Chondrocyte (in vitro differentiated cells): ENCODE measurements around the gene LENG9. TPM values are rescaled to one million over a fixed set of nuclear protein-coding genes. Genes with fewer than 3 reads are reported as not detected.
"Not testable (repeated sequence)": the region's sequence is repeated elsewhere in the genome, so short reads cannot be mapped to it uniquely, and the experiment has no call there.

Source experiments
- DNase-seq: peaks from one replicate; pipeline ENCODE4 v3.0.0; 2021; ENCODE audit warnings: mixed read lengths, low spot score
- H3K27ac Mint-ChIP-seq: one replicate; pipeline ENCODE4 v1.8.0; 2021; ENCODE audit warnings: mild to moderate bottlenecking, moderate library complexity, mixed read lengths; ENCODE audit not compliant: unreplicated experiment
- H3K27me3 Mint-ChIP-seq: 2 replicates; pipeline ENCODE4 v1.8.0; 2021; ENCODE audit warnings: low read depth, mixed read lengths
- H3K36me3 Mint-ChIP-seq: 2 replicates; pipeline ENCODE4 v1.8.0; 2021; ENCODE audit warnings: low read depth, mixed read lengths
- H3K4me1 Mint-ChIP-seq: 2 replicates; pipeline ENCODE4 v1.8.0; 2021; ENCODE audit warnings: low read depth, mild to moderate bottlenecking, mixed read lengths
- H3K4me3 Mint-ChIP-seq: one replicate; pipeline ENCODE4 v1.8.0; 2021; ENCODE audit warnings: mild to moderate bottlenecking, moderate library complexity, mixed read lengths; ENCODE audit not compliant: unreplicated experiment
- H3K9me3 Mint-ChIP-seq: 2 replicates; pipeline ENCODE4 v1.8.0; 2021; ENCODE audit warnings: low read depth, mixed read lengths
- total RNA-seq: library from RNA; stranded (reverse); gene quantifications from 3 replicates; pipeline ENCODE4 v1.2.1, GENCODE V29; 2021
- TF ChIP-seq, protein P1 (sequence below): fragments of 200-600 bp; sonication (generic); IDR thresholded peaks from 2 replicates; pipeline ENCODE4 v1.5.0; 2021; ENCODE audit warnings: antibody characterized with exemption, mild to moderate bottlenecking, moderate library complexity

The LENG9 gene
- total RNA-seq, 1 donor from 2014 or later, result 13.2 TPM

GRCh38 chr19:54473892-54474372 lies 10.4 kb upstream of the LENG9 start:
- peak overlapping the region; percentile 70 for H3K4me3 Mint-ChIP-seq
- peaks cover 34% of the 10 kb centered on the region for H3K4me1 Mint-ChIP-seq
- no peaks in the 10 kb centered on the region for H3K9me3 Mint-ChIP-seq
- peak overlapping the region; percentile 93 for H3K27ac Mint-ChIP-seq
- peaks cover 4% of the 10 kb centered on the region for H3K27me3 Mint-ChIP-seq
- DNase-seq, result peak; percentile 50
- TF ChIP-seq, protein P1, sequence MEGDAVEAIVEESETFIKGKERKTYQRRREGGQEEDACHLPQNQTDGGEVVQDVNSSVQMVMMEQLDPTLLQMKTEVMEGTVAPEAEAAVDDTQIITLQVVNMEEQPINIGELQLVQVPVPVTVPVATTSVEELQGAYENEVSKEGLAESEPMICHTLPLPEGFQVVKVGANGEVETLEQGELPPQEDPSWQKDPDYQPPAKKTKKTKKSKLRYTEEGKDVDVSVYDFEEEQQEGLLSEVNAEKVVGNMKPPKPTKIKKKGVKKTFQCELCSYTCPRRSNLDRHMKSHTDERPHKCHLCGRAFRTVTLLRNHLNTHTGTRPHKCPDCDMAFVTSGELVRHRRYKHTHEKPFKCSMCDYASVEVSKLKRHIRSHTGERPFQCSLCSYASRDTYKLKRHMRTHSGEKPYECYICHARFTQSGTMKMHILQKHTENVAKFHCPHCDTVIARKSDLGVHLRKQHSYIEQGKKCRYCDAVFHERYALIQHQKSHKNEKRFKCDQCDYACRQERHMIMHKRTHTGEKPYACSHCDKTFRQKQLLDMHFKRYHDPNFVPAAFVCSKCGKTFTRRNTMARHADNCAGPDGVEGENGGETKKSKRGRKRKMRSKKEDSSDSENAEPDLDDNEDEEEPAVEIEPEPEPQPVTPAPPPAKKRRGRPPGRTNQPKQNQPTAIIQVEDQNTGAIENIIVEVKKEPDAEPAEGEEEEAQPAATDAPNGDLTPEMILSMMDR, result no peak
- peaks cover 2% of the 10 kb centered on the region for H3K36me3 Mint-ChIP-seq

- Mint-ChIP-seq H3K4me3 (peak within 1 kb of the TSS; percentile 70), H3K9me3 (no peaks in the 10 kb centered on the region), H3K27ac (peak within 1 kb of the TSS; percentile 93), H3K4me1 (peaks cover 30% of the 10 kb centered on the region), H3K27me3 (no peaks in the 10 kb centered on the region), H3K36me3 (peaks cover 2% of the 10 kb centered on the region)
- DNase-seq, result peak; percentile 73
- TF ChIP-seq, protein P1, result no peak
Measured at GRCh38 chr19:54473071-54473891, 9.7 kb upstream of the LENG9 start, which contains the start of gene CDC42EP5. Gene CDC42EP5 (minus strand): TSS chr19:54473296. CDS start chr19:54465547, 7,749 bp downstream.

- peak; percentile 81 for DNase-seq
- TF ChIP-seq, protein P1, result no peak
- Mint-ChIP-seq H3K27ac (peak overlapping the region; percentile 79), H3K27me3 (no peaks in the 10 kb centered on the region), H3K36me3 (peaks cover 2% of the 10 kb centered on the region), H3K4me3 (peak overlapping the region; percentile 77), H3K4me1 (peaks cover 30% of the 10 kb centered on the region), H3K9me3 (no peaks in the 10 kb centered on the region)
Measured at GRCh38 chr19:54470991-54471782, 7.6 kb upstream of the LENG9 start.

GRCh38 chr19:54470276-54470887 lies 6.8 kb upstream of the LENG9 start:
- TF ChIP-seq, protein P1, result no peak
- no peaks in the 10 kb centered on the region for H3K27me3 Mint-ChIP-seq

DNA sequence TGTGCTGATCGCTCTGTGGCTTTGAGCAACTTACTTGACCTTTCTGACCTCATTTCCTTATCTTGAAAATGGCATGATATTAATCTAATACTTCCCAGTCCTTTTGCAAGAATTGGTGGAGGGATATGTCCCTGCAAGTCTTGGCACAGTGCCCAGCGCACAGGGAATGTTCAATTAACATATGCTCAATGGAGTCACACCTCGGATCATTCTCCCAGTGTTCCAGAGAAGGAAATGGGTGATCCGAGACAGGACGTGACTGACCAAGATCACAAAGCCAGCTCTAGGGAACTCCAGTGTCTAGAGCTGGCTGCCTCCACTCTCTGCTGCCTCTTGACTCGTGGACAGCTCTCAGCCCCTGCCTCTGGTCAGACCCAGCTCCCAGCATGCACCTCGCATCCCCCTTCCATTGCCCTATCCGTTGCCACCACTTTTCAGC lies 5.9 kb upstream of the LENG9 start:
- H3K36me3 Mint-ChIP-seq, result peaks cover 6% of the 10 kb centered on the region
- H3K27ac Mint-ChIP-seq, result peak overlapping the region; percentile 22
- no peak overlapping the region for H3K4me3 Mint-ChIP-seq
- TF ChIP-seq, protein P1, result no peak
- peak; percentile 86 for DNase-seq
- peaks cover 33% of the 10 kb centered on the region for H3K4me1 Mint-ChIP-seq
- H3K27me3 Mint-ChIP-seq, result no peaks in the 10 kb centered on the region
- H3K9me3 Mint-ChIP-seq, result no peaks in the 10 kb centered on the region

More at GRCh38 chr19:54470276-54470887, 6.8 kb upstream of the LENG9 start:
- Mint-ChIP-seq H3K4me3 (peak overlapping the region; percentile 77), H3K4me1 (peaks cover 30% of the 10 kb centered on the region), H3K27ac (peak overlapping the region; percentile 59), H3K36me3 (peaks cover 6% of the 10 kb centered on the region), H3K9me3 (no peaks in the 10 kb centered on the region)
- peak; percentile 6 for DNase-seq

GRCh38 chr19:54466110-54466480 lies 2.5 kb upstream of the LENG9 start:
- H3K4me1 Mint-ChIP-seq, result peaks cover 40% of the 10 kb centered on the region
- not testable (repeated sequence) for H3K27ac Mint-ChIP-seq

More at GRCh38 chr19:54466110-54466480, 2.5 kb upstream of the LENG9 start:
- not testable (repeated sequence) for H3K4me3 Mint-ChIP-seq, H3K36me3 Mint-ChIP-seq, H3K27me3 Mint-ChIP-seq, H3K9me3 Mint-ChIP-seq
- peak; percentile 34 for DNase-seq
